Suppressor macrophage treated with lipopolysaccharide for 4 hours (primary cell): ENCODE results near the gene HOXB2.

Experiments used
- DNase-seq: peaks from one replicate; pipeline ENCODE4 v3.0.0-alpha.2; 2020

Gene HOXB2

GRCh38 chr17:48545022-48545375 is at the start of gene HOXB2:
HOXB2 (minus strand) TSS chr17:48545109; CDS start chr17:48544911, 198 bp downstream.
- no peak for DNase-seq

- peak; percentile 81 for DNase-seq
Measured at GRCh38 chr17:48593840-48594537, 49.1 kb upstream of the HOXB2 start.

GRCh38 chr17:48593126-48593829 is 48.4 kb upstream of the HOXB2 start, which contains the start of gene HOXB5:
HOXB5 (minus strand) TSS chr17:48593779; CDS start chr17:48593682, 97 bp downstream.
- DNase-seq, result no peak

GRCh38 chr17:48592577-48592976 is 47.7 kb upstream of the HOXB2 start:
- DNase-seq, result no peak

- no peak for DNase-seq
Measured at GRCh38 chr17:48592057-48592514, 47.2 kb upstream of the HOXB2 start.

GRCh38 chr17:48591255-48592056 is 46.5 kb upstream of the HOXB2 start:
- no peak for DNase-seq

GRCh38 chr17:48590607-48591161 is 45.8 kb upstream of the HOXB2 start:
- DNase-seq, result no peak

GRCh38 chr17:48589831-48590606 is 45.1 kb upstream of the HOXB2 start, which contains the start of gene HOXB3:
HOXB3 (minus strand) TSS chr17:48590241; CDS start chr17:48552474, 37,767 bp downstream.
- DNase-seq, result no peak

- DNase-seq, result no peak
Measured at GRCh38 chr17:48589060-48589830, 44.3 kb upstream of the HOXB2 start.

GRCh38 chr17:48588528-48588927 is 43.6 kb upstream of the HOXB2 start:
- DNase-seq, result no peak

- DNase-seq, result no peak
Measured at GRCh38 chr17:48588074-48588415, 43.1 kb upstream of the HOXB2 start.

GRCh38 chr17:48587276-48588073 is 42.6 kb upstream of the HOXB2 start:
- no peak for DNase-seq

GRCh38 chr17:48586355-48587258 is 41.7 kb upstream of the HOXB2 start:
- DNase-seq, result no peak

GRCh38 chr17:48584223-48584741 is 39.4 kb upstream of the HOXB2 start:
- DNase-seq, result no peak

GRCh38 chr17:48583708-48584222 is 38.9 kb upstream of the HOXB2 start:
- DNase-seq, result no peak

GRCh38 chr17:48582750-48583069 is 37.8 kb upstream of the HOXB2 start:
- DNase-seq, result no peak

- DNase-seq, result no peak
Measured at GRCh38 chr17:48579760-48580554, 35.0 kb upstream of the HOXB2 start.

- no peak for DNase-seq
Measured at GRCh38 chr17:48579471-48579759, 34.5 kb upstream of the HOXB2 start.
